Measurements from ENCODE around the gene CLEC20A.

- TF ChIP-seq EZH2 (IDR thresholded peaks at IDR 0.05; ENCODE audit: borderline replicate concordance, insufficient read depth, low read depth, low read length, poor library complexity, severe bottlenecking) (no peak), CTCF (IDR thresholded peaks at IDR 0.05) (no peak)
Measured at GRCh38 chr1:178464566-178464965, 32.2 kb downstream of the CLEC20A start.
